HG02970 (cell line): Measurements from ENCODE around the gene VIP.
"Not testable (repeated sequence)": the region's sequence is repeated elsewhere in the genome, so short reads cannot be mapped to it uniquely, and the experiment has no call there.

ENCODE experiments used
- ATAC-seq: cut with Tn5 transposase; IDR thresholded peaks from one replicate; pipeline ENCODE4 v1.9.1; 2021; ENCODE audit warnings: mild to moderate bottlenecking, moderate library complexity, moderate number of reproducible peaks; ENCODE audit not compliant: unreplicated experiment, low FRiP score

The VIP gene

DNA sequence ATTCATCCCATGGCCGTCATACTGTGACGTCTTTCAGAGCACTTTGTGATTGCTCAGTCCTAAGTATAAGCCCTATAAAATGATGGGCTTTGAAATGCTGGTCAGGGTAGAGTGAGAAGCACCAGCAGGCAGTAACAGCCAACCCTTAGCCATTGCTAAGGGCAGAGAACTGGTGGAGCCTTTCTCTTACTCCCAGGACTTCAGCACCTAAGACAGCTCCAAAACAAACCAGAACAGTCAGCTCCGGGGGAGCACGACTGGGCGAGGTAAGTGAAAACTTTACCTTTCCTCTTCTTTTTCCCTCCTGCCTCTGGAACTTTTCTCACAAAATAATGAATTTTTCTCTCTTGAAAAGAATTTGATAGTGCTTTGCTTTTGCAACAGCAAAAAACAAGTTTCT is at the start of gene VIP:
Gene VIP, plus strand, starts transcription at position 104 of the 400 bp plus-strand sequence. CDS start 1,381 bp downstream, outside the sequence.
- no peak for ATAC-seq

- no peak for ATAC-seq
Observed at GRCh38 chr6:152701081-152701862, 49.3 kb upstream of the VIP start.

DNA sequence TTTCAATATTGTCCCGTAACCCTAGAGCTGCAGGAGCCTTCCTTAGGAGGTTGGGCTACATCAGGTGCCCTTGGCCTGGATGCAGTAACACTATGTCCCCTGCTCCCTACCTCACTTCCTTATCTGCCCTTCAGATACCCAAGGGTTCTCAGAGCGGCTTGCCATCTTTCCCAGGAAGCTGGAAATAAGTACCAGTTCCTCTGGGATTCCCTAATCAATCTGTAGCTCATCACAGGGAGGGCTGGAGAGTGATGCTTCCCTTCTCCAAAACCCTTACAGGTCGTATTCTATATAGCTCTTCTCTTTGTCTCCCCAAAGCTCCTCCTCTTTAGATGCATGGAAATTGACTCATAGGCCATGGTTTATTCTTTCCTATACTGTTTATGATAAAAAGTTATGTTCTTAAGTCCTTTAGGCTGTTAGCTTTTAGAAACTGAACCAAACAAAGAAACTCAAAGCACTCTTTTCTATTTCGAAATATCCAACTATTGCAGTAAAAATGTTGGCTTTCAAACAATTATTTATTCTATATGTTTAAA is 48.7 kb upstream of the VIP start:
- ATAC-seq = no peak

DNA sequence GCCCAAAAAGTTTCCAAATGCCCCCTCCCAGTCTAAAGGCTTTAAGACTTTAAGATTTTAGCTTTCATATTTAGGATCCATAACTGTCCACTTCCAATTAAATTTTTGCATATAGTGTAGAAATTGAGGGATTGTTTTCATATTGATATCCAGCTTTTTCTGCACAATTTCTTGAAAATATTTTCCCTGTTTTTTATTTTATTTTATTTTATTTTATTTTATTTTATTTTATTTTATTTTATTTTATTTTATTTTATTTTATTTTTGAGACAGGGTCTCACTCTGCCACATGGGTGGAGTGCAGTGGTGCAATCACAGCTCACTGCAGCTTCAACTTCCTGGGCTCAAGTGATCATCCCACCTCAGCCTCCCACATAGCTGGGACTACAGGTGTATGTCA is 46.8 kb upstream of the VIP start:
- not testable (repeated sequence) for ATAC-seq

GRCh38 chr6:152705327-152705726 is 45.3 kb upstream of the VIP start:
- ATAC-seq = no peak

GRCh38 chr6:152716322-152716721 is 34.3 kb upstream of the VIP start:
- no peak for ATAC-seq

- no peak for ATAC-seq
Observed at GRCh38 chr6:152720974-152721373, 29.6 kb upstream of the VIP start.

GRCh38 chr6:152721956-152722355 is 28.6 kb upstream of the VIP start:
- ATAC-seq = no peak

DNA sequence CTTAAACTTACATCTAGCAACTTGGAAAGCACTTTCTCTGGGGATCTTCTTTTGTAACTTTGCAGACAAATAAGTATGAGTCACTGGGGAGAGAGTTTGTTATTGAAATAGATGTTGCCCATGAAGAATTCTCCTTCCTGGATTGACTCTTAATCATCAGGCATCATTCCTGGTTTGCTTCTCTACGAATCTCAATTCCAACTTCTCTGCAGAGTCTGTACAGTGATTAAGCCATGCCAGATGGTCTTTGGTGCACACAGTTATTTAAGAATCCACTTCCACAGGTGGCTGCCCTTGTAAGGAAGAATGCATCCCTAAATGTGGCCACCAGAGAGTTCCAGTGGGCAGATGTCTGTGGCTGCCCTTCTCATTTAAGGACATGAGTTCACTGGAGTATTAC is 27.2 kb upstream of the VIP start:
- no peak for ATAC-seq

DNA sequence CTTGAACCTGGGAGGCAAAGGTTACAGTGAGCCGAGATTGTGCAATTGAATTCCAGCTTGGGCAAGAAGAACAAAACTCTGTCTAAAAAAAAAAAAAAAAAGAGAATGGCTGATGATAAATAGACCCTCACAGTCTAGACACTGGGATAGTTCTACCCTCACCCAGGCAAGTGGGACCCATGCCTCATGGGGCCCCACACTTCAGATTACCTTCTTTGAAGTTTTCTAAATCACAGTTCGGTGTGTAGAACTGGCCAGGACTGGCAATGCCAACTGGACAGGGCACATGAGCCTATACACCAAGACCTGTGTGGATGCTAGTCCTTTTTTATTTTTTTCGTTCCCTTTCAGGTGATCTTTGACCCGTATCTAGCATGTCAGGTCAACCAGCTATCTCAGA is 24.3 kb upstream of the VIP start:
- no peak for ATAC-seq

DNA sequence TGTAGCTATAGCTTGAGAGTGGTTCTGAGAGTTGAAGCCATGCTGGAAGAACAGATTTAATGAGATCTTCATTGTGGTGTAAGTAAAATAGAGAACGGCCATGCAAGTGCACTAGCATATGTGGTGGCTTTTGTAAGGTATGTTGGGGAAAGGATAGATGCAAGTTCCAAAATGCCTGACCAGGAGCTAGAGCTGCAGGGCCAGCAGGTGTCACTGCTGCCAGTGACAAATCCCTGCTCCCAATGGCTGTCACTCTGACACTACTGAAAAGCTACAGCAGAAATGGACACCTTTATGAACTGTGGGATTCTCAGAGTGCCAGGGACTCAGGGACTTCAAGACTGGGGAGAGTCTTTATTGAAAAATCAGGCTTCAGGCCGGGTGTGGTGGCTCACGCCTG is 23.1 kb upstream of the VIP start:
- no peak for ATAC-seq

- no peak for ATAC-seq
Observed at GRCh38 chr6:152734630-152735029, 16.0 kb upstream of the VIP start.

DNA sequence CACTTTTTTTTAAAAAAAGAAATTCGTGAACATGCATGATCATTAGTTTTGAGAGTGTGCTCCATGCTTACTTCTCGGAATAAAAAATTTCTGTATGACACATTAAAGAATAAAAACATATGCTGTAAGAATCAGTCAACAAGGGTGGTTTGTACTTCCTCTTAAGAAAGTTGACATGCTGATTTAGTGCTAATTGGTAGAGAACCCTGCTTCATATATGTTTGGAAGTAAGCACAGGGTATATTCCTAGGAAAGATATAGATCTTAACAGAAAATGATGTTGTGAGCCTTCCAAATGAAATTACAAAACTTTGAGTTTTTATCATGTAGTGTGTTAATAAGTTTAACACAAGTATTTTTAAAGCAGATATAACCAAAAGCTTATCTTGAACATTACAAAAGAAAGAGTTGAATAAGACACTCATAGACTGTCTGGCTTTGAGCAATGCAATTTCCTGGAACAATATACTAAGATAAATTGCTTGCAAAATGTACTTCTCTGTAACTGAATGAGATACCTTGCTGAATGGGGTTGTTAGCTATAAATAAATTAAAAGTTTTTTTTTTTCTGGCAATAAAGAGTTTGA is 13.8 kb upstream of the VIP start:
- no peak for ATAC-seq

- ATAC-seq = no peak
Observed at GRCh38 chr6:152745509-152746171, 5.0 kb upstream of the VIP start.

DNA sequence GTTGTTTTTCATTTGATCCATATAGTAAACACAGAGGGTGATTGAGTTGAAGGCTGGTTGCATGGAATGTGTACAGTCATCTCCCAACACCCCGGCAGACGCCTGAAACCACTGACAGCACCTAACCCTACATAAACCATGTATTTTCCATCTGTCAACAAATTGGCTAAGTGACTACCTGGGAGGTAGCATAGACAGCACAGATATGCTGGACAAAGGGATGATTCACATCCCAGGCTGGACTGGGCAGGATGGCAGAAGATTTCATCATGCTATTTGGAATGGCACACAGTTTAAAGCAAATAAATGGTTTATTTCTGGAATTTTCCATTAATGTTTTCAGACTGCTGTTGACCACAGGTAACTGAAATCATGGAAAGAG is 4.4 kb upstream of the VIP start:
- no peak for ATAC-seq

DNA sequence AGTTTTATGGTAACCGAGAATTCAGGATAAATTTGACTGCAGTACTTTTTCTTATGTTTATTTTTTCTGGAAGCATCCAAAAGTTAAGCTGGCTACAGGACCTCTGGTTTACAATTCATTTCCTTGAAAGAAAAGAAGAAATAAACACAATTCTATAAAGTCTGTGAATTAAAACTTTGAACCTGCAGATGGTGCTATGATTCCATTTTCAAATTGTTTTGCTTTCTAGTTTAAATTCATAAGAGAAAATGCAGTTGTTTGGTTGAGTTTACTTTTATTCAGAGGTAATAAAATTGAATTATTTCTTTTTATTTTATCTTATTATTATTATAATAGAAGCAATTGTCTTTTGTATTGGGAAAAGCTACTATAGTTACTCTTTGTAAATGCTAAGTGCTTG is 1.8 kb upstream of the VIP start:
- no peak for ATAC-seq

DNA sequence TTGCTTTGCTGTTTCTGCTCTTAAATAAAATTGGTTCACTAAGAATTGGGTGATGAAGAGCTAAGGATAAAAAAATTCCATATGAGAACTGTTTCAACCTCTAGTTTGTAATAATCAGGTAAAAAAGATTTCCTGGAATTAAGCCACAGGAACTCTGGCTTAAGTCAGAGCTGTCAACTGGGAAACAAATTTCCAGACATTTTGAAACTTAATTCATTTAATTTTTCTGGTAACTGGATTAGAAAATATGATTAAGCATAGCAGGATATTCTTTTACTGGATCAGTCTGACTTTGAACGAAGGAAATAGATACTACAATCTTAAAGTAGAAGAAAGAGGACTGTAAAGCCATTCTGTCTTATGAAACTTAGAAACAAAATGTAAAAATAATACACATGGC is 1.3 kb upstream of the VIP start:
- no peak for ATAC-seq

- ATAC-seq = no peak
Observed at GRCh38 chr6:152765331-152765730, 14.7 kb downstream of the VIP start.

DNA sequence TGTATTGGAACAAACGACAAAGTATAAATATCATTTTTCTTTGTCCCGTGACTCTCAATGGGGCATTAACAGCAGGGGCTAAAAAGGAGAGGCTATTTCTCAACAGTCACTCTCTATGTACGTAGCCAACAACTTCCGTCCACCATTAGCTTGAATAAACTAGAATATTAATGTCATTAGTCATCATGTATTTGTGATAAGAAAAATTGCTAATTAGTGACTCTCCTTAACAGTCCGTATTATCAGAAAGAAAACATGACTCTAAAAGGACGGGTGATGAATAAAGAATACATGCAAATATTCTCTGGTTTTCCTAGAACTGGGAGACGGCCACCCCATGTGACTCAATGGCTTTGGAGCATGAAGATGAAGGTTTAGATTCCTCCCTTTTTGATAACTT is 18.6 kb downstream of the VIP start:
- ATAC-seq = no peak

GRCh38 chr6:152769993-152770392 is 19.4 kb downstream of the VIP start:
- no peak for ATAC-seq

DNA sequence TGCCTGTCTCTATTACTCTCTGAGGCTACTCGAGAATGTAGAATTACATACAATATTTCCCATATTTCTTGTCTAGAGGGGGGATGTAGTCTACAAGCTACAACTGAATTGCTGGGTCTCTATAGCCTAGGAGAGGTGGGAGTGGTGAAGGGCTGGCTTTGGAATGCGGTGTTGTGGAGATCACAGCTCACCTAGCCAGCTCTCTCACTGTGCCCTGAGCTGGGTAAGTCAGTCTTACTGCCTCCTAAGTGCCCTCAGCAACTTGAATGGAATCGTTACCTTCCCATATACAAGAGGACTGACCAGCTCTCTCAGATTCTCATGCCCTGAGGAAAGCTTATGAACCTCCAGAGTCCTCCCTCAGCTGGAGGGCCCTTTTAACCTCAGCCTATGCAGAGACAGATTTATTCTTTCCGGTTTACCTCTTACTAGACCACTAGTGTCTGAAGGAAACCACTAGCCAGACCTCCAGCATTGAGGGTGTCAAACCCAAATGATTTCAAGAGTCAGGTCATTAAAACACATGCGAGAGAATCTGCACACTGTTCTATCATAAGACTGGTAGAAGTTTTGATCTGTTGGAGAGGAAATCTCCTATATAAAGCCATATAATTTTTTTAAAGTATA is 20.6 kb downstream of the VIP start:
- no peak for ATAC-seq
